ENCODE measurements around the gene ITGA5.

GRCh38 chr12:54377007-54377406 lies 42.1 kb downstream of the ITGA5 start:
- TF ChIP-seq CTCF (IDR thresholded peaks at IDR 0.05; ENCODE audit: low read depth, low read length) (no peak), EZH2phosphoT487 (IDR thresholded peaks at IDR 0.05; ENCODE audit: low read depth) (no peak)
